ENCODE measurements around the gene TSG101.

TSG101 gene

GRCh38 chr11:18485913-18486528 is 40.7 kb downstream of the TSG101 start:
- H3K27me3 ChIP-seq, result no peaks in the 10 kb centered on the region
- no peak overlapping the region for H3K27ac ChIP-seq
- H3K36me3 ChIP-seq, result peaks cover 71% of the 10 kb centered on the region
- H3K9me3 ChIP-seq, result no peaks in the 10 kb centered on the region
- no peak overlapping the region for H3K4me3 ChIP-seq (ENCODE audit: low read depth in 1 of 2, low read length in 1 of 2)
- TF ChIP-seq CTCF (IDR thresholded peaks at IDR 0.05), result no peak
- no peaks in the 10 kb centered on the region for H3K4me1 ChIP-seq (ENCODE audit: control insufficient read depth in 1 of 2, insufficient read depth in 1 of 2, low read depth in 1 of 2, low read length in 1 of 2)

DNA sequence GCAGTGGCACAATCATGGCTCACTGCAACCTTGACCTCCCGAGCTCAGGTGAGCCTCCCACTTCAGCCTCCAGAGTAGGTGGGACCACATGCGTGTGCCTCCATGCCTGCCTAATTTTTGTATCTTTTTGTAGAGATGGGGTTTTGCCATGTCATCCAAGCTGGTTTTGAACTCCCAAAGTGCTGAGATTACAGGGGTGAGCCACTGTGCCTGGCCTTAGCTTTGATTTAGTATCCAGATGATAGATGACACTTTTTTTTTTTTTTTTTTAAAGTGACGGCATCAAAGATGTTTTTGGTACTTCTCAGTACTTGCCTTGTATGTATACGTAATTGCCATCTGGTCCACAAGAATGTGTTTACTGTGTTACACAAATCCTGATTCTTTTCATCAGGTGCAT is 47.7 kb downstream of the TSG101 start:
- Histone ChIP-seq H3K36me3 (peaks cover 98% of the 10 kb centered on the region), H3K27ac (no peak overlapping the region), H3K4me1 (ENCODE audit: control insufficient read depth in 1 of 2, insufficient read depth in 1 of 2, low read depth in 1 of 2, low read length in 1 of 2) (no peaks in the 10 kb centered on the region), H3K4me3 (ENCODE audit: low read depth in 1 of 2, low read length in 1 of 2) (no peak overlapping the region), H3K27me3 (no peaks in the 10 kb centered on the region), H3K9me3 (no peaks in the 10 kb centered on the region)
- TF ChIP-seq CTCF (IDR thresholded peaks at IDR 0.05), result no peak

DNA sequence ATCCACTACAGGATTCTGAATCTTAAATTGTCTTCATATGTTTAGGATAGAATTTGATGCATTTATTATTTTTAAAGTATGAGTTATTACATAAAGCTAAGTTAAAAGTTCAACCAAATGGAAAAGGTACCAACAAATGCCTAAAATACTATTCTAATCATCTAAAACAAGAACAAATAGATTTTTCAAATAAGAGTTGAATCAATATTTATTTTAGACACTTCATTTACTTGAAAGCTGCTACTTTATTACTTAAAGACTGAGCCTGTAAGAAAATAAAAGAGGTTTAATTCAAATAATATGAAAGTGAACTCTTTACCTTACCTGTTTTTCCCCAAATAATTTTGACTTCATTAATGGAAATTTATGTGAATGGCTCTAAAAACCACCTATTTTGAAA is 54.2 kb downstream of the TSG101 start:
- Histone ChIP-seq H3K36me3 (peaks cover 49% of the 10 kb centered on the region), H3K27ac (no peak overlapping the region), H3K9me3 (no peaks in the 10 kb centered on the region), H3K4me1 (ENCODE audit: control insufficient read depth in 1 of 2, insufficient read depth in 1 of 2, low read depth in 1 of 2, low read length in 1 of 2) (no peaks in the 10 kb centered on the region), H3K4me3 (ENCODE audit: low read depth in 1 of 2, low read length in 1 of 2) (no peak overlapping the region), H3K27me3 (no peaks in the 10 kb centered on the region)
- no peak for TF ChIP-seq CTCF (IDR thresholded peaks at IDR 0.05)

DNA sequence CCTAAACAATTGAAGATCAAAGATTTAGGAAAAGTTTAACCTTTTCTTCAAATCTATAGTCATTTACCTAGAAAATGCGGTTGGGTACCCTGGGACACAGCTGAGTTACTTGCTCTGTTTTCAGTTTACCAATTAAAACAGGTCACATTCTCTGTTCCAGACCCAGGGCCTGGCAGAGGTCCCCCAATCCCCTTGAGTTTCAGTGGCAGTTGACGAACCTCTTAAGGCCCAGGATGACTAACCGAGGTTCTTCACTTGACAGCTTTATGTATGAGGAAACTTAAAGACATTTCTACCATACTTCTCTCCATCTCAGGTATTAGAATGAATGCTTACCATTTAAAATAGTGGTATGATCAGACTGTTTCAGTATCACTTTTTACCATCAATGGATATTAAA is 54.7 kb downstream of the TSG101 start:
- H3K27me3 ChIP-seq, result no peaks in the 10 kb centered on the region
- H3K4me1 ChIP-seq (ENCODE audit: control insufficient read depth in 1 of 2, insufficient read depth in 1 of 2, low read depth in 1 of 2, low read length in 1 of 2), result no peaks in the 10 kb centered on the region
- H3K4me3 ChIP-seq (ENCODE audit: low read depth in 1 of 2, low read length in 1 of 2), result no peak overlapping the region
- no peak overlapping the region for H3K27ac ChIP-seq
- H3K9me3 ChIP-seq, result no peaks in the 10 kb centered on the region
- no peak for TF ChIP-seq CTCF (IDR thresholded peaks at IDR 0.05)
- H3K36me3 ChIP-seq, result peaks cover 43% of the 10 kb centered on the region

DNA sequence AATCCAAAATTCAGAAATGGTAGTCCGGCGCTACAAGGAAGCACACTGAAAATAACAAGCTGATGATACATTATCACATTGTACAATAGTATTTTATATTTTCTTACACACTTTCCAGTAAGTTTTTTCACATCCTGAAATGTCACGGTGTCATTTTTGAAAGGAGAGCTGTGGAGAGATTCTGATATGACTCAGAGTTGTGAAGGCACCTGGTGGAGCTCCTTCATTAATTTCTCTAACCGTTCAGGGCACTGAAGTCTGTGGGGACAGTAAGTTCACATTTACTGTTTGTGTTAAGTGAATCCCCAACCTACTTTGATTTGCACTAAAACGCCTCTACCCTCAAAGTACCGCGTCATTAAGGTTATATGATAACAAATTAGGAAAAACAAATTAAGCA is 57.8 kb downstream of the TSG101 start:
- Histone ChIP-seq H3K27ac (no peak overlapping the region), H3K36me3 (peaks cover 16% of the 10 kb centered on the region), H3K27me3 (no peaks in the 10 kb centered on the region), H3K4me1 (ENCODE audit: control insufficient read depth in 1 of 2, insufficient read depth in 1 of 2, low read depth in 1 of 2, low read length in 1 of 2) (no peaks in the 10 kb centered on the region), H3K4me3 (ENCODE audit: low read depth in 1 of 2, low read length in 1 of 2) (no peak overlapping the region), H3K9me3 (no peaks in the 10 kb centered on the region)
- no peak for TF ChIP-seq CTCF (IDR thresholded peaks at IDR 0.05)

DNA sequence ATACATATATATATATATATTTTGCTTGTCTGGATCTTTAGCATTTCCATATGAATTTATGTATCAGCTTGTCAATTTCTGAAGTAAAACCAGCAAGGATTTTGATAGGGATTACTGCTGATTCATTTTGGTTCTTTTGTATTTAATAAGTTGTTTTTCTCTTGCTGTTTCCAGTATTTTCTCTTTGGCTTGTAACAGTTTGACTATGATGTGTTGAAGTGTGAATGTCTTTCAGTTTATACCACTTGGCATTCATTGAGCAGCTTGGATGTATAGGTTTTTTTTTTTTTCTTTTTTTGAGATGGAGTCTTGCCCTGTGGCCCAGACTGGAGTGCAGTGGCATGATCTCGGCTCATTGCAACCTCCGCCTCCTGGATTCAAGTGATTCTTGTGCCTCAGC is 58.7 kb downstream of the TSG101 start:
- TF ChIP-seq CTCF (IDR thresholded peaks at IDR 0.05), result no peak
- H3K36me3 ChIP-seq, result peaks cover 11% of the 10 kb centered on the region
- no peaks in the 10 kb centered on the region for H3K9me3 ChIP-seq
- no peaks in the 10 kb centered on the region for H3K27me3 ChIP-seq
- H3K4me3 ChIP-seq (ENCODE audit: low read depth in 1 of 2, low read length in 1 of 2), result no peak overlapping the region
- no peaks in the 10 kb centered on the region for H3K4me1 ChIP-seq (ENCODE audit: control insufficient read depth in 1 of 2, insufficient read depth in 1 of 2, low read depth in 1 of 2, low read length in 1 of 2)
- H3K27ac ChIP-seq, result no peak overlapping the region

Measured in neutrophil (primary cell).